Skin of body (tissue), 2 donors: ENCODE measurements around the gene ZNF181. TPM values are rescaled to one million over a fixed set of nuclear protein-coding genes. Genes with fewer than 3 reads are reported as not detected.

Experiments used
- DNase-seq: peaks from one replicate; lab custom pipeline; 2025; lab: John Stamatoyannopoulos, UW
- total RNA-seq: library from RNA; depleted of rRNA; stranded (reverse); fragments of >200 nt; gene quantifications from one replicate; pipeline ENCODE4 v1.2.3, GENCODE V29; 2014

The ZNF181 gene
- total RNA-seq, 1 donor from 2014 or later = 13.6 TPM

- no peak for DNase-seq
These were observed 23.4 kb downstream of the ZNF181 start for GRCh38 chr19:34757441-34757840.

DNA sequence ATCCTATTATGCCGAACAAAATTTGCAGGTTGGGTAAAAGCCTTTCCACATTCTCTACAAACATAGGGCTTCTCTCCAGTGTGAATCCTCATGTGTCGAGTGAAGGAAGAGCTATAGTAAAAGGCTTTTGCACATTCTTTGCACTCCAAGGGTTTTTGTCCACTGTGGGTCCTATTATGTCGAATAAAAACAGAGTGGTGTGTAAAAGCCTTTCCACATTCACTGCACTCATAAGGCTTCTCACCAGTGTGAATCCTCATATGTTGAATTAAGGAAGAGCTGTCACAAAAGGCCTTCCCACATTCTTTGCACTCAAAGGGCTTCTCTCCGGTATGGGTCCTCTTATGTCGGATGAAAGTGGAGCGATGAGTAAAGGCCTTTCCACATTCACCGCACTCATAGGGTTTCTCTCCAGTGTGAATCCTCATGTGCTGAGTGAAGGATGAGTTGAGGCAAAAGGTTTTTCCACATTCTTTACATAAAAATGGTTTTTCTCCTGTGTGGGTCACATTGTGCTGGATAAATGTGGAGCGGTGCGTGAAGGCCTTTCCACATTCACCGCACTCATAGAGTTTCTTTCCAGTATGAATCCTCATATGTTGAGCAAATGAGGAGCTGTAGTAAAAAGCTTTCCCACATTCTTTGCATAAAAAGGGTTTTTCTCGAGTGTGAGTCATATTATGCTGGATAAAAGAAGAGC lies 25.3 kb downstream of the ZNF181 start:
- no peak for DNase-seq

DNA sequence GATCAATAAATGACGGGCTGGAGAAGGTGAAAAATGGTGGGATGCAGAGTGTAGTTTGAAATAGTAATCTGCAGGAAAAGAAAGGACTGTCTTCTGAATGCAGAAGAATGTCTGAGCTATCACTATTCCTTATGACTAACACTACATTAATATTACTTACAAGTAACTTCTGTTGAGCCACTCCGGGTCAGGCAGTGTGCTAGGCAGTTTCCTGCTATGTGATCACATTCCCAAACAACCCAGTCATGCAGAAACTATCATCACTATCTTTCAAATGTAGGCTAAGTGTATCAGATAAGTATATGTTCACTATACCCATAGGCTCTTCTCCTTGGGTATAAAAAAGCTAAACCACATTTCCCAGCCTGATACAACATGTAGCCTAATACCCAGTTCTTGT lies 32.3 kb downstream of the ZNF181 start:
- DNase-seq = no peak

- DNase-seq = no peak
These were observed 33.9 kb downstream of the ZNF181 start for GRCh38 chr19:34767951-34768350.

GRCh38 chr19:34772697-34773554 lies 38.9 kb downstream of the ZNF181 start, which contains the start of gene ZNF599:
Gene ZNF599, minus strand, starts transcription at chr19:34773215. Its CDS starts 374 bp downstream, at chr19:34772841.
- DNase-seq = peak; percentile 74

DNA sequence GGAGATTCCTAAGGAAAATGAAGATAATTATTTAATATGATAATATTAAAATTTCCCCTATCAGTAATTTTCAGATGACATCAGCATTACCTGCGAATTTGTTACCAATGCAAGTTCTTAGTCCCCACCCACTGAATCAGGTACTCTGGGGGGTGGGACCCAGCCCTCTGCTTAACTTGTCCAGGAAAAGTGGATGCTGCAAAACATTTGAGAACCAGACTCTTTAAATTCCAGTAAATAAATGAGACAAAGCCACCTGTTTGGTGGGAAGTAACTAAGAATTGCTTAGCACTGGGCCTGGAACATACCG lies 39.5 kb downstream of the ZNF181 start:
- DNase-seq = no peak

DNA sequence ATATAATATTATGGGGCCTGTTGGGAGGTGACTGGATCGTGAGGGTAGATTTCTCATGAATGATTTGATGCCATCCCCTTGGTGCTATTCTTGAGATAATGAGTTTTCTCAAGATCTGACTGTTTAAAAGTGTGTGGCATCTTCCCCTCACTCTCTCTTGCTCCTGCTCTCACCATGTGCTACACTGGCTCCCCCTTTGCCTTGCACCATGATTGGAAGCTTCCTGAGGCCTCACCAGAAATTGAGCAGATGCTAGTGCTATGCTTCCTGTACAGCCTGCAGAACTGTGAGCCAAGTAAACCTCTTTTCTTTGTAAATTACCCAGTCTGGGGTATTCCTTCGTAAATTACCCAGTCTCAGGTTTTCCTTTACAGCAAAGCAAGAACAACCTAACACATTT lies 40.8 kb downstream of the ZNF181 start:
- no peak for DNase-seq

GRCh38 chr19:34778342-34778741 lies 44.3 kb downstream of the ZNF181 start:
- no peak for DNase-seq

- DNase-seq = no peak
These were observed 45.6 kb downstream of the ZNF181 start for GRCh38 chr19:34779652-34780051.

DNA sequence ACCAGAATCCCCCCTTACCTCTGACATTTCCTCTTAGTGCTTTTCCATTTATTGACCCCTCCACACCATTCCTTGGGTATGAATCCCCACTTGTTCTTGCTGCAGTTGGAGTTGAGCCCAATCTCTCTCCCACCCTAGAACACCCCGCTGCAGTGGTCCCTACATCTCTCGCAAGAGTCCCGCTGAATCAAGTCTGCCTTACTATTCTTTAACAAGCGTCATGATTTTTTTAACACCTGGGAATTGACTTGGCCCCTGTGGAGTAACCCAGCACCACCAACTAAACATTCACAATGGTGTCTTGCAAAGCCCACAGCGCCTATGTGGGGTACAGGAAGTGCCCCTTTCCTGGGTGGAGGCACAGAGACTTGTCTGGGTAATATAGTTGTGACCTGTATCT lies 52.2 kb downstream of the ZNF181 start:
- DNase-seq = no peak

- no peak for DNase-seq
These were observed 53.2 kb downstream of the ZNF181 start for GRCh38 chr19:34787059-34787824.

GRCh38 chr19:34788074-34788473 lies 54.0 kb downstream of the ZNF181 start:
- no peak for DNase-seq

GRCh38 chr19:34793565-34793964 lies 59.5 kb downstream of the ZNF181 start:
- DNase-seq = no peak

DNA sequence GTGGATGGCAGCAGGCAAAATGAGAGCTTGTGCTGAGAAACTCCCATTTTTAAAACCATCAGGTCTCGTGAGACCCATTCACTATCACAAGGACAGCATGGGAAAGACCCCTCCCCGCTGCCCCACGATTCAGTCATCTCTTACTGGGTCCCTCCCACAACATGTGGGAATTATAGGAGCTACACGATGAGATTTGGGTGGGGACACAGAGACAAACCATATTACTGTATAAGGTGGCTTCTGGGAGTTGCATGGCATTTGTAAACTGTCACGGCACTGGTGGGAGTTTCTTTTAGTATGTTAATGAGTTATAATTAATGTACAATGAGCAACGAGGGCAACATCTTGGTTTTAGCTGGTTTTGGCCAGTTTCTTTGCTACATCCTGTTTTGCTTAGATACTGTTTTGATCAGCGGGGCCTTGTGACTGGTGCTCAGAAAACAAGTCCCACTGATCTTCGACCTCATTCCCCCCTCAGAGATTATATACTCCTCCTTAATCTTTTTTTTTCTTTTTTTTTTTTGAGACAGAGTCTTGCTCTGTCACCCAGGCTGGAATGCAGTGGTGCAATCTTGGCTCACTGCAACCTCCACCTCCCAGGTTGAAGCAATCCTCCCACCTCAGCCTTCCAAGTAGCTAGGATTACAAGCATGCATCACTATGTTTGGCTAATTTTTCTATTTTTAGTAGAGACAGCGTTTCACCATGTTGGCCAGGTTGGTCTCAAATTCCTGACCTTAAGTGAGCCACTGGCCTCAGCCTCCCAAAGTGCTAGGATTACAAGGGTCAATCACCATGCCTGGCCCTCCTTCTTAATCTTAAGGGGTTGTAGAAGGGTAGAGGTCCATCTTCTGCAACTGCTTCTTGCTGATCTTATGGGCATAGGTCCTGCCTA lies 60.3 kb downstream of the ZNF181 start:
- DNase-seq = no peak

Other genes starting within 250 kb of the ZNF181 start
- 0.59 TPM for gene SCGB2B2, start 57.1 kb upstream of the ZNF181 start, total RNA-seq
- 28.7 TPM for gene ZNF302, start 56.6 kb upstream of the ZNF181 start, total RNA-seq
- 3.8 TPM for gene ZNF599, start 39.0 kb downstream of the ZNF181 start, total RNA-seq
- gene ZNF30, start 192.7 kb downstream of the ZNF181 start, total RNA-seq = 3.2 TPM
- gene ZNF792, start 230.0 kb downstream of the ZNF181 start, total RNA-seq = 5.3 TPM